ENCODE data around the gene AKAIN1. TPM values are rescaled to one million over a fixed set of nuclear protein-coding genes. Genes with fewer than 3 reads are reported as not detected.

The AKAIN1 gene
- total and polyA plus RNA-seq, 2 of the 4 experiments (the other 2 are of a cell fraction): not detected

GRCh38 chr18:5106730-5107129 lies 90.3 kb downstream of the AKAIN1 start:
- Histone ChIP-seq H4K20me1 (ENCODE audit: insufficient read depth, low read length) (no peaks in the 10 kb centered on the region), H3K4me1 (ENCODE audit: control insufficient read depth, insufficient read depth, low read length) (no peaks in the 10 kb centered on the region), H3K4me3 (ENCODE audit: insufficient read depth, low read depth, low read length) (no peak overlapping the region), H4K91ac (ENCODE audit: insufficient read depth, low read depth, low read length) (no peak overlapping the region), H2BK5ac (ENCODE audit: low read depth, low read length, poor library complexity, severe bottlenecking) (no peak overlapping the region), H3K36me3 (ENCODE audit: control insufficient read depth, insufficient read depth, low read length) (no peaks in the 10 kb centered on the region), H2AK9ac (replicated peaks; ENCODE audit: low read depth, low read length, poor library complexity) (no peak overlapping the region), H4K5ac (ENCODE audit: low read depth, low read length) (no peak overlapping the region), H3K23ac (ENCODE audit: low read depth, low read length) (no peak overlapping the region), H3K79me1 (ENCODE audit: low read depth in 1 of 2, low read length in 2 of 2) (no peaks in the 10 kb centered on the region), H2AFZ (replicated peaks; ENCODE audit: low read length, poor library complexity) (no peak overlapping the region), H2BK15ac (ENCODE audit: low read depth, low read length) (no peak overlapping the region), H3K4me2 (ENCODE audit: low read depth, low read length) (no peak overlapping the region), H3K27ac (ENCODE audit: insufficient read depth, low read length) (no peak overlapping the region), H3K18ac (ENCODE audit: low read depth, low read length) (no peak overlapping the region), H3K56ac (ENCODE audit: extremely low read depth, insufficient read depth, low read length) (no peak overlapping the region), H3K4ac (ENCODE audit: low read depth, low read length) (no peak overlapping the region), H4K8ac (ENCODE audit: low read depth in 2 of 2, low read length in 2 of 2) (no peak overlapping the region), H3K27me3 (ENCODE audit: control insufficient read depth, insufficient read depth, low read length) (no peaks in the 10 kb centered on the region), H3K9me1 (ENCODE audit: insufficient read depth, low read length) (no peaks in the 10 kb centered on the region), H3K9ac (ENCODE audit: low read depth, low read length) (no peak overlapping the region), H3K9me3 (ENCODE audit: control insufficient read depth, insufficient read depth, low read length) (peaks cover 4% of the 10 kb centered on the region; the same call in 1 of the 2 replicates), H3K14ac (replicated peaks; ENCODE audit: low read depth, low read length) (no peak overlapping the region), H2BK20ac (ENCODE audit: low read depth, low read length) (no peak overlapping the region), H2AK5ac (ENCODE audit: low read depth, low read length) (no peak overlapping the region), H2BK120ac (ENCODE audit: low read depth, low read length) (no peak overlapping the region)
- DNase-seq (no peak), ATAC-seq (ENCODE audit: low read depth) (no peak)
- dilution Hi-C loops (cut with HindIII; ENCODE audit: low sequenced_read_pairs, unreplicated experiment) (no loop called here), intact Hi-C loops (cut with micrococcal nuclease) (no loop called here), in situ Hi-C loops (cut with MboI; ENCODE audit: low sequenced_read_pairs) (no loop called here)
- BruUV-seq (replicated peaks): no TSS peak
- ChIA-PET POLR2A (ENCODE audit: unreplicated experiment) (no interaction called here), CTCF (no interaction called here)
- no peak for TF ChIP-seq CEBPB (IDR thresholded peaks at IDR 0.05; ENCODE audit: low read depth, low read length)
- no peak for TF ChIP-seq SMC3 (IDR thresholded peaks at IDR 0.05; ENCODE audit: low read depth, low read length)
- no peak for TF ChIP-seq RCOR1 (IDR thresholded peaks at IDR 0.05; ENCODE audit: insufficient replicate concordance, low read length)
- TF ChIP-seq CHD1 (IDR thresholded peaks at IDR 0.05; ENCODE audit: low read depth, low read length): no peak
- no peak for TF ChIP-seq USF2 (IDR thresholded peaks at IDR 0.05; ENCODE audit: low read depth, low read length)
- TF ChIP-seq MXI1 (IDR thresholded peaks at IDR 0.05; ENCODE audit: borderline replicate concordance, low read depth, low read length): no peak
- TF ChIP-seq RAD21 (IDR thresholded peaks at IDR 0.05; ENCODE audit: low read length): no peak
- no peak for TF ChIP-seq FOS (IDR thresholded peaks at IDR 0.05; ENCODE audit: low read depth, low read length)
- no peak for TF ChIP-seq ELK1 (IDR thresholded peaks at IDR 0.05; ENCODE audit: borderline replicate concordance, low read depth, low read length)
- no peak for TF ChIP-seq RFX5 (IDR thresholded peaks at IDR 0.05; ENCODE audit: low read depth, low read length)
- no peak for TF ChIP-seq MAFK (IDR thresholded peaks at IDR 0.05; ENCODE audit: low read depth, low read length)
- TF ChIP-seq NFE2L2 (IDR thresholded peaks at IDR 0.05; ENCODE audit: low read depth, low read length): no peak
- no peak for TF ChIP-seq BHLHE40 (IDR thresholded peaks at IDR 0.05; ENCODE audit: low read depth, low read length)
- no peak for TF ChIP-seq POLR2A (IDR thresholded peaks at IDR 0.05; ENCODE audit: low read depth, low read length)
- TF ChIP-seq MAZ (IDR thresholded peaks at IDR 0.05; ENCODE audit: borderline replicate concordance, low read depth, low read length): no peak
- no CpG with 5 or more reads among the region's 1 CpG for WGBS, 2 experiments (ENCODE audit: extremely low coverage in 2 of 2, insufficient read length in 1 of 2)

All from IMR-90 (cell line).